Body of pancreas (tissue), 4 donors: Measurements from ENCODE around the gene MID1. TPM values are rescaled to one million over a fixed set of nuclear protein-coding genes. Genes with fewer than 3 reads are reported as not detected.

ENCODE experiments used
- ATAC-seq: fragments of 150-250 bp; one replicate; pipeline ENCODE4 v1.9.1; 2016
- DNase-seq, 4 donors: peaks; one replicate each; pipeline ENCODE4 v3.0.0-alpha.2; 2019
- H3K27ac ChIP-seq, 4 donors: fragments of 200-600 bp; sonication (generic); 1 replicate in 3 of 4; 2 replicates in 1 of 4; pipeline versions ENCODE4 v1.5.1 to v1.6.1; 2016 to 2019; ENCODE audit warnings: mild to moderate bottlenecking in 1 of 4, mixed read lengths in 1 of 4, moderate library complexity in 1 of 4
- H3K27me3 ChIP-seq, 2 donors: fragments of 200-600 bp; sonication (generic); one replicate each; pipeline ENCODE4 v1.6.0; 2016; ENCODE audit warnings: mild to moderate bottlenecking in 1 of 2
- H3K36me3 ChIP-seq, 2 donors: fragments of 200-600 bp; sonication (generic); replicated peaks in 1 of 2; 2 replicates each; pipeline ENCODE4 v1.5.1; 2016; ENCODE audit warnings: low read depth in 2 of 2; ENCODE audit not compliant: insufficient read depth in 1 of 2
- H3K4me1 ChIP-seq: fragments of 200-600 bp; sonication (generic); one replicate; pipeline ENCODE4 v1.6.0; 2016
- H3K4me3 ChIP-seq, 2 donors: fragments of 200-600 bp; sonication (generic); 1 replicate in 1 of 2; 2 replicates in 1 of 2; pipeline ENCODE4 v1.5.1; 2016 to 2019
- H3K9me3 ChIP-seq, 3 donors: fragments of 200-600 bp; sonication (generic); 1 replicate in 2 of 3; 2 replicates in 1 of 3; pipeline ENCODE4 v1.5.1; 2016
- POLR2A ChIP-seq, 3 donors: fragments of 450-650 bp; IDR thresholded peaks; one replicate each; pipeline ENCODE4 v1.6.1; 2016; ENCODE audit warnings: antibody characterized with exemption in 3 of 3, mild to moderate bottlenecking in 2 of 3
- WGBS, 2 donors: methylation state at CpG; one replicate each; pipeline ENCODE4 v1.1.5; 2017; 5-methylcytosine and 5-hydroxymethylcytosine counted together
- intact Hi-C: fragments of 100-400 bp; cut with DNase I; formaldehyde crosslinking; loops from one replicate; pipeline ENCODE4 v1.15.1; 2023
- total RNA-seq, 2 donors: library from RNA; depleted of rRNA; stranded (reverse); fragments of >200 nt; gene quantifications; one replicate each; pipeline ENCODE4 v1.1.0, GENCODE V29; 2016
- TF ChIP-seq, protein P1 (sequence below), 7 experiments: fragments of 450-650 bp in 4 of 7; fragments of 200-600 bp in 3 of 7; sonication (generic) in 3 of 7; IDR thresholded peaks; one replicate each; pipeline ENCODE4 v1.5.1; 2016 to 2019; ENCODE audit warnings: antibody characterized with exemption in 7 of 7

The MID1 gene
- total RNA-seq, 2 donors from 2014 or later, result 4.9 to 7.3 TPM

DNA sequence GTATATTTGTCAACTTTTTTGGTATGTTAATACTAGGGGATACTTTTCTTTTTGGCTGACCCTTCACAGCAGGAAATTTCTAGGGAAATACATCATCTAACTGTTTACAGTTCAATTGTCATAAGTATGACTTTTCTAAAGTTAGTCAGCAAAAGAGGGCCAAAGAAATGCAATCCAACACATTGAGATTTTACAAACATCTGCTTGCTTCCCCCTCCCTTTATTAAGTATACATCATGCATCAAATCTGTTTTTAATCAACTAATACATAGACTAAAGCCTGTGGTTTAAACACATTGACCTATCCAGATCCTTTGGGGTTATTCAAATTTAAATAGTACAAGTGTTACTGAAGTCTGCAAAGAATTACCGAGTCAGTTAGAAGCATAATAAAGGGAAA, 93.9 kb downstream of the MID1 start:
- Histone ChIP-seq H3K27me3 (no peaks in the 10 kb centered on the region), H3K4me3 (no peak overlapping the region), H3K9me3 (no peaks in the 10 kb centered on the region), H3K27ac (no peak overlapping the region), H3K4me1 (no peaks in the 10 kb centered on the region), H3K36me3 (no peaks in the 10 kb centered on the region)
- ATAC-seq (no peak), DNase-seq (no peak)
- TF ChIP-seq POLR2A (IDR thresholded peaks at IDR 0.05), result no peak
- TF ChIP-seq, protein P1, sequence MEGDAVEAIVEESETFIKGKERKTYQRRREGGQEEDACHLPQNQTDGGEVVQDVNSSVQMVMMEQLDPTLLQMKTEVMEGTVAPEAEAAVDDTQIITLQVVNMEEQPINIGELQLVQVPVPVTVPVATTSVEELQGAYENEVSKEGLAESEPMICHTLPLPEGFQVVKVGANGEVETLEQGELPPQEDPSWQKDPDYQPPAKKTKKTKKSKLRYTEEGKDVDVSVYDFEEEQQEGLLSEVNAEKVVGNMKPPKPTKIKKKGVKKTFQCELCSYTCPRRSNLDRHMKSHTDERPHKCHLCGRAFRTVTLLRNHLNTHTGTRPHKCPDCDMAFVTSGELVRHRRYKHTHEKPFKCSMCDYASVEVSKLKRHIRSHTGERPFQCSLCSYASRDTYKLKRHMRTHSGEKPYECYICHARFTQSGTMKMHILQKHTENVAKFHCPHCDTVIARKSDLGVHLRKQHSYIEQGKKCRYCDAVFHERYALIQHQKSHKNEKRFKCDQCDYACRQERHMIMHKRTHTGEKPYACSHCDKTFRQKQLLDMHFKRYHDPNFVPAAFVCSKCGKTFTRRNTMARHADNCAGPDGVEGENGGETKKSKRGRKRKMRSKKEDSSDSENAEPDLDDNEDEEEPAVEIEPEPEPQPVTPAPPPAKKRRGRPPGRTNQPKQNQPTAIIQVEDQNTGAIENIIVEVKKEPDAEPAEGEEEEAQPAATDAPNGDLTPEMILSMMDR (IDR thresholded peaks at IDR 0.05), result no peak
- intact Hi-C loops, result no loop called here
- 70 to 78% methylated on average over 1 of the region's 1 CpG for WGBS, 2 donors

DNA sequence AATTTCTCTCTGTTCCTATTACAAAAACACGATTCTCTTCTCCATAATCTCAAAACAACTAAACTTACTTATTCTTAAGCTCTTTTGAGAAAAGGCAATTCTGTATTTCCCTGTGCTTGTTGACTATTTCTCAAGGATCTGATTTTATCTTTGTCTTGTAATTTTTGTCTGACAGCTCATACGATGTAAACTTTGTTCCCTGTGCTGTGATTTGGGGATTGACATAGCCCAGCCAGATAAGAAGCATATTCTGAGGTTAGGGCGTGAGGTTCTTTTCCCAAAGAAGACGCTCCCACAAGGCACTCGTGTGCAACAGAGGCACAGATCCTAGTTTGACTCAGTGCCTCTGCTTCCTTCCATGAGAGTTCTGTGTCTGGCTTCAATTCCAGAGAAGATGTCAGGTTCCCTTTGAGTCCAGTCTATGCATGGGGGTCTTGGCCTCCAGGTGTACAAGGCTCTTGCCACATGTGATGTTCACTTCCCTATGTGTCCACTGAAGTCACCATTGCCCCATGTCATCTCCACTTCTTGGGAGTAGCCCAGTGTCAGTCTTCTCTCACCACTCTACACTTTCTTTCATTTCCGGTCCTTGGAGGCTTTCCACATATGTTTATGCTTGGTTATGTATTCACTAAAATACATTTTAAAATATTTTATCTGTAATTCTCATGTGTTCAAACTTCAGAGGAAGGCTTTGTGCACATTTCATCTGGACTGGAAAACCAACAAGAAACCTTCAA, 94.8 kb downstream of the MID1 start:
- no peaks in the 10 kb centered on the region for H3K4me1 ChIP-seq
- H3K27me3 ChIP-seq, result no peaks in the 10 kb centered on the region
- no peak for DNase-seq
- no peak for ATAC-seq
- no peak for TF ChIP-seq POLR2A (IDR thresholded peaks at IDR 0.05)
- TF ChIP-seq, protein P1 (IDR thresholded peaks at IDR 0.05), result no peak
- no peaks in the 10 kb centered on the region for H3K9me3 ChIP-seq
- 75 to 78% methylated on average over 6 of the region's 6 CpGs for WGBS, 2 donors
- H3K36me3 ChIP-seq, result no peaks in the 10 kb centered on the region
- H3K27ac ChIP-seq, result no peak overlapping the region
- no peak overlapping the region for H3K4me3 ChIP-seq
- intact Hi-C loops, result no loop called here

DNA sequence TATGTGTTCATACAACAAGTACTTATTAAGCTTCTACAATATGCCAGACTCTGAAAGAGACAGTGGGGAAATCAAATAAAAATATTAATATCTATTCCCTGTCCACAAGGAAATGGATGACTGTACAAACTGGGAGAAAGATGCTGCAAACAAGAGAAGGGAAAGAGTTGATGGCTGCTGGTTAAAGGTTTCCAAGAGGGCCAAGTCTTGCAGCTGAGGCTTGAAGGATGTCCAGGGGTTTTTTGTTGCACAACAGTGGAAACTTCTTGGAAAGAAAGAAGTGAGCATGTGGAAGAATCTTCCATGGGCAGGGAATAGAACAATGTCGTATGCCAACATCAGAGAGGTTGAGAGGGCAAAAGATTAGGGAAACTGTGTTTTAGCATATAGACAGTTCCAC, 95.8 kb downstream of the MID1 start:
- H3K9me3 ChIP-seq, result no peaks in the 10 kb centered on the region
- no peaks in the 10 kb centered on the region for H3K36me3 ChIP-seq
- TF ChIP-seq POLR2A (IDR thresholded peaks at IDR 0.05), result no peak
- TF ChIP-seq, protein P1 (IDR thresholded peaks at IDR 0.05), result no peak
- no peak overlapping the region for H3K4me3 ChIP-seq
- H3K27ac ChIP-seq, result no peak overlapping the region
- no peak for DNase-seq
- H3K4me1 ChIP-seq, result no peaks in the 10 kb centered on the region
- 89 to 93% methylated on average over 1 of the region's 1 CpG for WGBS, 2 donors
- no peaks in the 10 kb centered on the region for H3K27me3 ChIP-seq
- intact Hi-C loops, result no loop called here
- no peak for ATAC-seq

DNA sequence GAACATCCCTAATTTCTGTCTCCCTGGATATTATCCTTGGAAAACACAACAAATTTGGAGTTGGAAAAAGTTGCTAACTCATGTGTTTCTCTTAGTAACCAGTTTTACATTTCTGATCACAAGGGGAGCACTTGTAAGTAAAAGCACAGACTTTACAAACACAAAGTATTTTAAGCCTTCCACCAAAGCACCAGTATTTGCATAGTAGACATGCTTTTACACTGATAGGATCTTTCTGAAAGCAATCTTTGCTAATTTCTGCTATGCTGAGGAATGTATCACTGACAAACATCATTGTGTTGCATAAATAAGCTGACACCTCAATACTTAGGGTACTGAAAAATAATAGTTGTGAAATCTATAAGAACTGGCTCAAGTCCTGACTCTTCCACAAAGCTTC, 100.6 kb downstream of the MID1 start:
- intact Hi-C loops, result no loop called here
- ATAC-seq (no peak), DNase-seq (no peak)
- H3K27ac ChIP-seq, result no peak overlapping the region
- H3K36me3 ChIP-seq, result no peaks in the 10 kb centered on the region
- TF ChIP-seq, protein P1 (IDR thresholded peaks at IDR 0.05), result no peak
- no peak for TF ChIP-seq POLR2A (IDR thresholded peaks at IDR 0.05)
- no peaks in the 10 kb centered on the region for H3K4me1 ChIP-seq
- no peak overlapping the region for H3K4me3 ChIP-seq
- H3K9me3 ChIP-seq, result no peaks in the 10 kb centered on the region
- no peaks in the 10 kb centered on the region for H3K27me3 ChIP-seq

DNA sequence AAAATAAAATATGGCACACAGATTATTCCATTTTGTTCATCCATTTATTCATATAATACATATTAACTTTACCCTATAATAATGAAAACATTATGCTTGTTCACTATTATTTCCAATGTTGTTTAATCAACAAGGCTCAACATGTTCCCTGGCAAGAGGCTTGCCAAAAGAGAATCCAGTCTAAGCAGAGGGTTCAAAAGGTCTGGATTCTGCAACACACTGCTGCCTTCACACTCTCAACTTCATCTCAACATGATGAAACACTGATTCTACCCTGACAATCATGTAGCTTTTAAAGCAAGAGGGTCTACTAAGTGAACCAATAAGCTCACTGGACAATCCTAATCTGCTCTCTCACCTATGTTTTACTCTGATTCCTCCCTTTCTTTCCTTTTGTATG, 101.1 kb downstream of the MID1 start:
- ATAC-seq (no peak), DNase-seq (no peak)
- Histone ChIP-seq H3K27ac (no peak overlapping the region), H3K9me3 (no peaks in the 10 kb centered on the region), H3K36me3 (no peaks in the 10 kb centered on the region), H3K4me3 (no peak overlapping the region), H3K4me1 (no peaks in the 10 kb centered on the region), H3K27me3 (no peaks in the 10 kb centered on the region)
- intact Hi-C loops, result no loop called here
- TF ChIP-seq, protein P1 (IDR thresholded peaks at IDR 0.05), result no peak
- TF ChIP-seq POLR2A (IDR thresholded peaks at IDR 0.05), result no peak
